HepG2 (cell line): ENCODE measurements around the gene RNU2-63P. TPM values are rescaled to one million over a fixed set of nuclear protein-coding genes. Genes with fewer than 3 reads are reported as not detected.
A peak's percentile ranks its signal among the peaks of the same experiment; 100 is the strongest.

Experiments
- AFF4 ChIP-seq: sonication (generic); formaldehyde crosslinking; IDR thresholded peaks from 2 replicates; pipeline ENCODE4 v1.4.0; 2020; ENCODE audit warnings: missing genetic modification reagents
- CBX1 ChIP-seq: IDR thresholded peaks from one replicate; pipeline ENCODE4 v1.6.1; 2016; ENCODE audit warnings: antibody characterized with exemption, low read depth
- ERF ChIP-seq: IDR thresholded peaks from 2 replicates; pipeline ENCODE4 v1.6.1; 2018; ENCODE audit warnings: missing biosample characterization, missing genetic modification reagents
- GMEB1 ChIP-seq: sonication (generic); formaldehyde crosslinking; IDR thresholded peaks from 2 replicates; pipeline ENCODE4 v1.5.1; 2020; ENCODE audit warnings: missing genetic modification reagents, mild to moderate bottlenecking, borderline replicate concordance
- HOXA3 ChIP-seq: sonication (generic); formaldehyde crosslinking; IDR thresholded peaks from 2 replicates; pipeline ENCODE4 v1.5.0; 2020; ENCODE audit warnings: missing genetic modification reagents
- MLXIP ChIP-seq: sonication (generic); formaldehyde crosslinking; IDR thresholded peaks from 2 replicates; pipeline ENCODE4 v1.9.0; 2021; ENCODE audit warnings: missing genetic modification reagents, borderline replicate concordance
- NCOA5 ChIP-seq: sonication (generic); formaldehyde crosslinking; IDR thresholded peaks from 2 replicates; pipeline ENCODE4 v1.4.0; 2020; ENCODE audit warnings: missing genetic modification reagents
- POLR2A ChIP-seq, 2 experiments: IDR thresholded peaks; 2 replicates each; pipeline ENCODE4 v1.6.1; 2011; ENCODE audit warnings: low read depth in 2 of 2, low read length in 2 of 2, mild to moderate bottlenecking in 1 of 2, moderate library complexity in 1 of 2; ENCODE audit not compliant: insufficient read depth in 1 of 2
- RAD21 ChIP-seq: fragments of 450-650 bp; formaldehyde crosslinking; IDR thresholded peaks from 2 replicates; pipeline ENCODE4 v1.5.0; 2020; ENCODE audit warnings: mild to moderate bottlenecking
- RBM22 ChIP-seq: fragments of 200-400 bp; formaldehyde crosslinking; optimal IDR thresholded peaks from 2 replicates; pipeline ENCODE3; 2017; ENCODE audit warnings: mild to moderate bottlenecking, low read length, moderate library complexity
- RFXANK ChIP-seq: IDR thresholded peaks from 2 replicates; pipeline ENCODE4 v1.6.1; 2016
- SNAPC5 ChIP-seq: sonication (generic); formaldehyde crosslinking; IDR thresholded peaks from 2 replicates; pipeline ENCODE4 v1.8.1; 2023; ENCODE audit warnings: mild to moderate bottlenecking, missing genetic modification reagents, borderline replicate concordance
- ZBTB49 ChIP-seq: sonication (generic); formaldehyde crosslinking; IDR thresholded peaks from 2 replicates; pipeline ENCODE4 v1.4.0; 2020; ENCODE audit warnings: missing genetic modification reagents, borderline replicate concordance
- ZNF3 ChIP-seq: IDR thresholded peaks from 2 replicates; pipeline ENCODE4 v1.7.0; 2017; ENCODE audit warnings: inconsistent platforms
- ZNF569 ChIP-seq: sonication (generic); formaldehyde crosslinking; IDR thresholded peaks from 2 replicates; pipeline ENCODE4 v1.5.0; 2020; ENCODE audit warnings: mild to moderate bottlenecking, missing genetic modification reagents, moderate library complexity, borderline replicate concordance
- ZNF570 ChIP-seq: sonication (generic); formaldehyde crosslinking; IDR thresholded peaks from 2 replicates; pipeline ENCODE4 v1.4.0; 2020; ENCODE audit warnings: mild to moderate bottlenecking, missing genetic modification reagents, borderline replicate concordance
- ZNF780A ChIP-seq: sonication (generic); formaldehyde crosslinking; IDR thresholded peaks from 2 replicates; pipeline ENCODE4 v1.8.0; 2022; ENCODE audit warnings: mild to moderate bottlenecking, missing genetic modification reagents, moderate library complexity
- ZZZ3 ChIP-seq: sonication (generic); formaldehyde crosslinking; IDR thresholded peaks from 2 replicates; pipeline ENCODE4 v1.4.0; 2020; ENCODE audit warnings: missing genetic modification reagents, mild to moderate bottlenecking, borderline replicate concordance
- polyA plus RNA-seq, 8 experiments: library from polyadenylated mRNA; depleted of rRNA in 3 of 8; stranded (reverse) in 7 of 8; unstranded in 1 of 8; fragments of >200 nt; fragmentation: Illumina TruSeq in 4 of 8; extraction: Trizol in 4 of 8; gene quantifications; 2 replicates each; pipeline versions ENCODE4 v1.2.1 to v1.2.3, GENCODE V29; 2011 to 2016; ENCODE audit warnings: low read depth in 4 of 8, missing spikeins in 1 of 8, mixed read lengths in 1 of 8; ENCODE audit not compliant: insufficient read depth in 1 of 8
- total RNA-seq, 5 experiments: library from RNA; depleted of rRNA; stranded (reverse); fragments of >200 nt; fragmentation: Illumina TruSeq; extraction: Trizol; gene quantifications; 2 replicates each; pipeline ENCODE4 v1.2.3, GENCODE V29; 2016; ENCODE audit warnings: low read depth in 1 of 5

RNU2-63P gene
- total and polyA plus RNA-seq, 2 of the 13 experiments (the other 11 are each of a cell fraction or from before 2014, with no cell fraction given): 6.8 TPM; not detected in 1

GRCh38 chr2:88016086-88016959 lies at the start of gene RNU2-63P (continued):
- TF ChIP-seq ZBTB49 (0 out of 2 replicates have a peak, but pooled peaks have one; percentile 66), NCOA5 (CRISPR knock-in tag) (no peak; the same call in 1 of the 2 replicates), SNAPC5 (peak; percentile 100), ZNF3 (CRISPR knock-in tag) (peak; percentile 44; the same call in 1 of the 2 replicates), ERF (CRISPR knock-in tag) (peak; percentile 90), ZZZ3 (CRISPR knock-in tag) (no peak), POLR2A (IDR thresholded peaks at IDR 0.05; ENCODE audit: insufficient read depth in 1 of 2, low read depth in 2 of 2, low read length in 2 of 2) (peak; percentile 97 to 100), CBX1 (peak; percentile 100), ZNF570 (CRISPR knock-in tag) (0 out of 2 replicates have a peak, but pooled peaks have one; percentile 23), ZNF569 (CRISPR knock-in tag) (peak; percentile 52; the same call in 1 of the 2 replicates), ZNF780A (peak; percentile 85; the same call in 1 of the 2 replicates), GMEB1 (peak; percentile 48; the same call in 1 of the 2 replicates), MLXIP (peak; percentile 65; the same call in 1 of the 2 replicates), RAD21 (peak; percentile 62), RBM22 (peak; percentile 75), HOXA3 (CRISPR knock-in tag) (no peak), RFXANK (CRISPR knock-in tag) (peak; percentile 94), AFF4 (CRISPR knock-in tag) (peak; percentile 95)
